ENCODE measurements around the gene CEND1.

CEND1 gene

DNA sequence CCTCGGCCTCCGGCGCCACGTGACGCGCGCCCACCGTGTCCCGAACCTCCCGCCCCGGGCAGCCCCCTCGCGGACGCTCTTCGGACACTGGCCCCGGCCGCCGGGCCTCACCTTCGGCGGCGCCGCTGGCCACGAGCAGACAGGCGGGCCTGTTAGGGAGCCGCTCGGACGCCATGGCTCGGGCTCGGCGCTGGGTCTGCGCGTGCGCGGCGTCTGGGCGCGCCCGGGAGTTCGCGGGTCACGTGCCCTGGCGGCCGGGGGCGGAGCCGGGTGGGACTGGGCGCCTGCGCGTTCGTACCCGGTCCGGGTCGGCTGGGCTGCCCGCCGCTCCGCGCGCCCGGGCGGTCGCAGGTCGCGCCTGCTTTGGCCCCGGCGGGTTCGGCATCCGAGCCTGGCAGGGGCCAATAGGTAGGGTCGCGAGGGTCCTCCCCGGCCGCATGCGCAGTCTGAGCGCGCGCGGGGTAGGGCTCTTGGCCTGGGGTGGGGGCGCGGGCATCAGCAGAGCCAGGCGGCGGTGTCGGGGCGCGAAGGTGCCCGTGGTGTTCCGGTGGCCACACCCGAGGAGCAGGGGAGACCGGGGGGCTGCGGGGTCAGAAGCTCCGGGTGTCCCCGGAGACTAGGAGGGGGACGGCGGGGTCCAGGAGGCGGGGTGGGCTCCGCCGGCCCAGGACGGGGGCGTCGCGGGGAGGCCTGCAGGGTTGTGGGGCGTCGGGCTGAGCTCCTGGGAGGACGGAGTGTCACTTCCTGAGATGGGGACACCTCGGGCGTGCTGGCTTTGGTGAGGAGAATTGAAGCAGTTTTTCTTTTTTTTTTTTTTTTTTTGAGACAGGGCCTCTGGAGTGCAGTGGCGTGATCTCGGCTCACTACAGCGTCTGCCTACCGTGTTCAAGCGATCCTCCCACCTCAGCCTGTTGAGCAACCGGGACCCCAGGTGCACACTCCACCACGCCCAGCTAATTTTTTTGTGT lies 12.3 kb downstream of the CEND1 start, which contains the start of gene GATD1:
TSS of gene GATD1 (minus strand) at position 200 of the 968 bp plus-strand sequence. CDS start at position 175, 25 bp downstream.
- DNase-seq, result peak; percentile 58

DNA sequence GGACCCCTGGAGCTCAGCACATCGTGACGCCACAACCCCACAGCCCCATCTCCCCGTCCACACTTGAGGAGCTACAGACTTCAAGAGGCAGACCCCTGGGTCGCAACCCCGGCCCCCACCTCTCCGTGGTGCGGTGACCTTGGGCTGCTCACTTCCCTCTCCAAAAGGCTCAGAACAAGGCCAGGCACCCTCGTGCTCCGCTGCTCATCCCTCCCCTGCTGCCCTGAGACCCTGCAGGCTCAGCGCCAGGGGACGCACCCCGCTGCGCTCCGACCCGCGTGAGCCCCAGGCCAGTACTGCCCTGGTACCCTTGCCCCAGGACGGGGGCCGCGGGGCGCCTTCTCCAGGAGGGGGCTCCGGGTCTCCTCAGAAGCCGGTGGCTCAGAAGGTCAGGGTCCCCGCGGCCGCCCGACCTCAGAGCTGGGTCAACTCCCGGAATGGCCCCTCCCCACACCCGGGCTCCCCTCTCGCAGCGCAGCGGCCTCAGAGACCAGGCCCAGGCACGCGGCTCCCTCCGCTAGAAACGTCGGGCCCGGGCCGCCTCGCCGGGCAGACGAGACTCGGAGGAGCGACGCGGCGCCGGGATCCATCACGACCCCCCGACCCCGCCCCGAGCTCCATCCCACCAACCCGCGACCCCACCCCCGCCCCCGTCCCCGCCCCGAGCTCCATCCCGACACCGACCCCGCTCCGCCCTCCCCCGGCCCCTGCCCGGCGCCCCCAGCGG lies 13.2 kb downstream of the CEND1 start:
- DNase-seq, result no peak

- DNase-seq, result no peak
Measured at GRCh38 chr11:776263-776560, 13.7 kb downstream of the CEND1 start.

- DNase-seq, result no peak
Measured at GRCh38 chr11:774873-775592, 14.9 kb downstream of the CEND1 start.

GRCh38 chr11:773830-774229 lies 16.1 kb downstream of the CEND1 start:
- no peak for DNase-seq

DNA sequence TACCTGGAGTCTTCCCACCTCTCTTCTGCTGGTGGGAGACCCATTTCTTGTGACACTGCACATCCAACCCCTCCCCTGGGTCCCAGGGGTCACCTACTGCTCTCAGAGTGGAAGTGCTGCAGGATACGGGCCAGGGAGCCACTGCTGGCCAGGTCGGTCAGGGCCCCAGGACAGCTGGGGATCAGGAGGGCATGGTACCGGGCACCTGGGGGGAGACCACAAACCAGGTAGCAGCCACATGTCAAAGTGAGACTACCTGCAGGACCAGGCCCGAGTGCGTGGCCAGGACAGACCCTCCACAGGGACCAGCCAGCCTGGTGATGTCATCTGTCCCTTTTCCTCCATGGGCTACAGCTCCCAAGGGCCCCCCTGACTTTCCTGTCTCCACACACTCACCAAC lies 16.5 kb downstream of the CEND1 start:
- no peak for DNase-seq

DNA sequence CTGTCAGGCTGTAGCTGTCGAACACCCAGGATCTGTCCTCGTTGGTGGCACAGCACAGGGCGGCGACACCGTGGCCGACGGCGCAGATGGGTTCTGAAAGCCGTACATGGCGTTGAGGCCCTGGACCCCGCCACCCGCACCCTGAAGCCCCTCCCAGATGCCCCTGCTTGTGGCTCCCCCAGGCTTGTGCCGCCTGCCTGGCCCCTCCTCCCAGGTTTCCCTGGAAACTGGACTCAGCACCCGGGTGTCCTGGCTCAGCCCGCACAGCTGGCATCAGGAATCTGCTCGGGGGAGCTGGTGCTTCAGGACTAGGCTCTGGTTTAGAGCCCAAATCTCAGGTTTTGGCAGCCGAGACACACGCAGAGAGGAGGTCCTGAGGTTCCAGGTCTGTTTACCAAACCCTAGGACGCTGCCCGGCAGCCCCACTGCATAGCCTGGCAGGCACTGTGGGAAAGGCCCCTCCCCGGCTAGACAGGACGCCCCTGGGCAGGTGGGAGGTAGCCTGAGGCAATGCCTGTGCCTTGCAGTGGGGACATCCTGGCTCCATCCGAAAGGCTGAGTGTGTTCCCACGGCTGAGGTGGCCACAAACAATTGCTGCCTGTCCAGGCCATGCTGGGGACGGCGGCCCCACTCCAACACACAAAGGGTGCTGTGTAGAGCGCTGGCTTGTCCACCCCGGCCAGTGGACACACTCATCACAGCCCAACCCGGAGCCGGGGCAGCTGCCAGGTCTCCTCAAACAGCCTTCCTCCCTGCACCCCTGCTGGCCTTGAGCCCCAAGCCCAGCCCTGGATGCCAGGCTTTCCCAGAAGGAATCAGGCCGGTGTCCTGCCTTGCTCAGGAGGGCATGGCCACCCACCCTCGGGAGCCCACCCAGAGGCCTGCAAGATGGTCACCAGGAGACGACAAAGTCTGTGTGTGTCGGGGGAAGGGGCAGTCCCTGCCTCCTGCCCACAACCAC lies 17.2 kb downstream of the CEND1 start:
- no peak for DNase-seq

DNA sequence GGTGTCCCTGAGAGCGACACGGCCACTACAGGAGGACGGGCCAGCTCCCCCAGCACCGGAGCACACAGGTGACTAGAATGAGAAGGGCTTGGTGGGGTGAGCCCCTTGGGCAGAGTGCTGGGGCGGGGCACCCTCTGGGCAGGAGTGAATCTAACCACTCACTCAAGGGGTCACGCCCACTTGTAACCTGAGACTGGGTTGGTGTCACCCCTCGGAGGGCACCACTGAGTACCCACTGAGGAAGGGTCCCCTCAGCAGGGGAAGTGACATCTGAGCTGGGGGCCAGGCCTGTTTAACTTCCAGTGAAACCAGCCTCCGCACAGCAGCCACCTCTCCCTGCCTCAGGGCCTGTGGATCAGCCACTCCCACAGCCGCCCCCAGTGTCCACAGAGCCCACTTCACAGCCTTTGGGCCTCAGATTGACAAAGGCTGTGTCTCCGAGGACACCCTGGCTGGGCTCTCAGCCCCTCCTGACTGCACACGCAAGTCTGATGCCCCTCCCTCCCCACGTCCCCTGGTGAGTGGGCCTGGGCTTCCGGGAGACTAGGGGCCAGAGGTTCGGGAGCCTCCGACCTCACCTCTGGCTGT lies 18.2 kb downstream of the CEND1 start:
- DNase-seq, result no peak

- no peak for DNase-seq
Measured at GRCh38 chr11:770642-771616, 19.0 kb downstream of the CEND1 start.

GRCh38 chr11:769887-770641 lies 19.8 kb downstream of the CEND1 start:
- no peak for DNase-seq

DNA sequence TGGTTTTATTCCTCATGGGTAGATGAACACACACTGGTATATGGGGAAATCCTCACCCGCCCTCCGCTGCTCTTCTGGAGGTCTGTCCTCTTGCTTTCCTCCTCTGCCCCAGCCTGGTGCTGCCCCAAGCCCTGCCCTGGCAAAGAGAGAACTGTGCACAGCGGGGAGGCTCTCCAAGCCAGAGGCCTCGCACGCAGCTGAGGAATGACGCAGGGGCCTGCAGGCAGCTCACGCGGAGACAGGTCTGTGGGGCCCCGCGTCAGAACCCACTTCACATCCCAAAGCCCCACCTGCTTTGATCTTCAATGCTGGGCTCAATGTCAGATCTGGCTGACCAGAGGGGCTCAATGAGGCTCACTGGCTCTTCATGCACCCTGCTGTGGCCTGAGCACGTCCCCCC lies 22.7 kb downstream of the CEND1 start:
- no peak for DNase-seq

DNA sequence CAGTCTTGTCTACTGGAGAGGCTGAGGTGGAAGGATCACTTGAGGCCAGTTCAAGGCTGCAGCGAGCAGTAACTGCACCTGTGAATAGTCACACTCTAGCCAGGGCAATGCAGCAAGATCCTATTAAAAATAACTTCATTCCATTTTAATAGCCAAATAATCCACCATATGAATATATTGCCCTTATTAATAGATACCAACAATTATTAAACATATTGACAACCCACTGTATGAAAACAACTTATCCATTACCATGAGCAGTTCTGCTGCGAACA lies 23.0 kb downstream of the CEND1 start:
- DNase-seq, result no peak

DNA sequence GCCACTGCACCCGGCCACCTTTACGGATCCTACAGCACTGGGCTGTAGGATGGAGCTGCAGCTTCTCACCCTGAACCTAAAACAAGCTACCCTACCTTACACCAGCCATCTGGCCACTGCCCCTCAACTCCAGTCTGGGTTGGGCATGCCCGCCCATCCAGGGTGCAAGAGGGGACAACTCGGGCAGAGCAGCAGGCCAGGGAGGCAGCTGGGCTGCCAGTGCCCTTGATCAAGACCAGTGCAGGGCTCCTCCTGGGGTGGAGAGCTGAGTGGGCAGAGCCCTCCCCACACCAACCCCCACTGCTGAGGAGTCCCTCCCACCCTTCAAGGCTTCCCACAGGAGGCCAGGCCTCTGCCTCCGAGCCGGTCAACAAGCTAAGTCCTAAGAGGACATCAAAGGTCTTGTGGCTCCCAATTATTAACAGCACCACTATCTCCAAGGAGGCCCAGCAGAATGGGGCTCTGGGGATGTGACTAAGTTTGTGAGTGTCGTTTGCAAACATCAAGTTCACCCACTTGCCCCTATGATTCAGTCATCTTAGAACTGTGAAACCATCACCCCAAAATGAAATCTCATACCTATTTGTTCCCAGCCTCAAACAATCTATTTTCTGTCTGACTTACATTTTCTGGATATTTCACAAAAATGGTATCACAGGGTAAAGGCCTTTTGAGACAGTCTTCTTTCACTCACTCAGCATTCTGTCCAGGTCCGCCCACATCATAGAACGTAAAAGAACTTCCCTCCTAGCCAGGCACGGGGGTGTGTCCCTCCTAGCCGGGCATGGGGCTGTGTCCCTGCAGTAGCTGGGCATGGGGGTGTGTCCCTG lies 23.6 kb downstream of the CEND1 start:
- DNase-seq, result no peak

GRCh38 chr11:765802-766091 lies 24.1 kb downstream of the CEND1 start:
- DNase-seq, result no peak

DNA sequence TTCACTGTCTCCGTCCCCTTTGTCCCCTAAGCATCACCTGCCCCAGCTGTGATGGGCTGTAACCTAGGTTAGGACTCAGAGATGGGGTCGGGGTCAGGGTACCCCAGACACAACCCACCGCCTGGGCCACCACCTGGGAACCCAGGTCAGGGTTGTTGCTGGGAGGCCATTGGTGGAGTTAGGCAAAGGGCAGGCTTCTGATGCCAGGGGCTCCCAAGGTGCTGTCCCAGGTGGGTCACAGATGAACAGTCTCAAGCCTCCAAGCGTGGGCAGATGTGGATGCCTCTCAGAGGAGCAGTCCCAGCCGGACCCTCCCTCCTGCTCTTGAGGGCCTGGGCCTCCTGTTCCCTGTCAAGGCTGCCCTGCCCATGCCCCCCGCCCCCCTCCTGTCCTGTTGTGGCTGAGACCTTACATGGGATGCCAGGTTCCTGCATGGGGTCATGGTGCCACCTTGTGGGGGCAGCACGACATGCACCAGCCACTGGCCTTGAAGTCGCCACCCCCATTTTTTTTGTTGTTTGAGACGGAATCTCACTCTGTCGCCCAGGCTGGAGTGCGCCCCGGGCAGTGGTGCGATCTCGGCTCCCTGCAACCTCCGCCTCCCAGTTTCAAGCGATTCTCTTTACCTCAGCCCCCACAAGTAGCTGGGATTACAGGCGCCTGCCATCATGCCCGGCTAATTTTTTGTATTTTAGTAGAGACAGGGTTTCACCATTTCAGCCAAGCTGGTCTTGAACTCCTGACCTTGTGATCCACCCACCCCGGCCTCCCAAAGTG lies 24.7 kb downstream of the CEND1 start:
- DNase-seq, result peak; percentile 18

- DNase-seq, result no peak
Measured at GRCh38 chr11:764322-765024, 25.4 kb downstream of the CEND1 start.

DNA sequence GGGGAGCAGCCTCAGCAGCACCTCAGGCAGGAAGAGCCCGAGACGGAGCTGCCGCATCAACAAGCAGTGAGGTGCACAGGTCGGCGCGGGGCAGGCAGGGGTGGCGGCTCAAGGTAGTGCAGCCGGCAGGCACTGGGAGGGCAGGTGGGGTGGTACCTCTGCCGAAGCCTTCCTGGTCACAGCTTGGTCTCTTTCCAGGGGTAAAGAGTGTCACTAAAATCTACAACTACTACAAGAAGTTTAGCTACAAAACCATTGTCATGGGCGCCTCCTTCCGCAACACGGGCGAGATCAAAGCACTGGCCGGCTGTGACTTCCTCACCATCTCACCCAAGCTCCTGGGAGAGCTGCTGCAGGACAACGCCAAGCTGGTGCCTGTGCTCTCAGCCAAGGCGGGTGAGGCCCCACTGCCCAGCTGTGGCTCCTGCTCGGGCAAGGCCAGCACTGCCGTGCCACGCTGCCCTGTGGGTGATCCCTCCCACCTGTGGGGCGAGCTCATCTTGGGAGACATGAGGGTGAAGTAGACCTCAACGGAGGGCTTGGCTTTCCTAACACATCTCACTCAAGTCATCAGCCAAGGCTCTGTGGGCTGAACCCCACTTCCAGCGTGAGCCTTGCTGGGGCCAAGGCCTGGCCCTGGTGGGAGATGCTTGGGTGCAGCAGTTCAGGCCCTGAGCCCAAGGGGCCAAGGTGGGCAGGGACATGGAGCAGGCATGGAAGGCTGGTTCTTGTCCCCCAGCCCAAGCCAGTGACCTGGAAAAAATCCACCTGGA lies 26.2 kb downstream of the CEND1 start:
- no peak for DNase-seq
